Activated naive CD8-positive, alpha-beta T cell treated with anti-CD3 and anti-CD28 coated beads for 36 hours (primary cell): ENCODE data around the gene PLEKHM1. TPM values are rescaled to one million over a fixed set of nuclear protein-coding genes. Genes with fewer than 3 reads are reported as not detected.

Experiments
- DNase-seq: peaks from one replicate; pipeline ENCODE4 v3.0.0; 2021
- H3K27ac Mint-ChIP-seq: one replicate; pipeline ENCODE4 v1.8.0; 2022; ENCODE audit warnings: mild to moderate bottlenecking, moderate library complexity, mixed read lengths
- H3K27me3 Mint-ChIP-seq: one replicate; pipeline ENCODE4 v1.8.0; 2022; ENCODE audit warnings: mild to moderate bottlenecking, mixed read lengths
- H3K36me3 Mint-ChIP-seq: one replicate; pipeline ENCODE4 v1.8.0; 2021; ENCODE audit warnings: mild to moderate bottlenecking, mixed read lengths
- H3K4me1 Mint-ChIP-seq: one replicate; pipeline ENCODE4 v1.8.0; 2021; ENCODE audit warnings: mixed read lengths
- H3K4me3 Mint-ChIP-seq: one replicate; pipeline ENCODE4 v1.8.0; 2022; ENCODE audit warnings: mild to moderate bottlenecking, moderate library complexity, mixed read lengths
- H3K9me3 Mint-ChIP-seq: one replicate; pipeline ENCODE4 v1.8.0; 2022; ENCODE audit warnings: mixed read lengths
- total RNA-seq, 2 experiments: library from RNA; stranded (reverse); gene quantifications; one replicate each; pipeline ENCODE4 v1.2.3, GENCODE V29; 2021

PLEKHM1 gene
- total RNA-seq, 2 experiments from 2014 or later, result 19.5 to 20.1 TPM

GRCh38 chr17:45438931-45439610 lies 51.5 kb downstream of the PLEKHM1 start:
- Mint-ChIP-seq H3K4me1 (peaks cover 16% of the 10 kb centered on the region), H3K4me3 (no peak overlapping the region), H3K36me3 (peaks cover 4% of the 10 kb centered on the region), H3K27me3 (no peaks in the 10 kb centered on the region), H3K27ac (no peak overlapping the region), H3K9me3 (no peaks in the 10 kb centered on the region)
- no peak for DNase-seq

DNA sequence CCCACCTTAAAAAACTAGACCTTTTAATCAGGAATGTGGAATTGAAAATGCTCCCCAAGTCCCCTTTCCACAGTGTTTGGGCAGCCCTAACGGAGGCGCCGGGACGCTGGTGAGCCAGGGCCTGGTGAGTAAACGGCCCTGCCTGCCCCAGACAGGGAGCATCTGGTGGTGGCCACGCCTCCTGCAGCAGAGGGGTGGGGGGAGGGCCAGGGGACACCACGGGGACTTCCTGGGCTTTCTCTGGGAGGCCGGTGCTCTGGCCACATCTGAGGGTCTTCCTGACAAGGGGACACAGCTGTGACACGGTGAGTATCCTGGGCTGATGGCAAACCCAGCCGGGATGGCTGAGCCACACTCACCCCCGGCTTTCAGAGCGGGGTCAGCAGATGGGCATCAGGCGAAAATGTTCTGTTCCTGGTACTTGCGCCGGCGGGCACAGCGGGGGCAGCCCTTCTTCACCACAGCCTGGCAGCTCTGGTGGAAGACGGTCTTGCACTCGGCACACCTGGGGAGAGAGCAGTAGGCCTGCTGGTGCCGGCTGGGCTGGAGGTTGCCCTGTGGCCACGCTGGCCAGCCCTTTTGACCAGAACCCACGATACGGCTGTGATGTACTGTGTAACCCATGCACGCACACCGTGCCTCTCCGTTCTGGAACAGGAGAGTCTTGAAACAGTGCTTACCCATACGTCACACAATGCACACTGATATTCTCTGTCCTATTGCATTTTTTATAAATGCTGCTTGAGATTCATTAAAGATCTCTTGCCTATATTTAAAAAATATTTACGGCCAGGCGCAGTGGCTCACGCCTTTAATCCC lies 52.8 kb downstream of the PLEKHM1 start:
- Mint-ChIP-seq H3K27me3 (no peaks in the 10 kb centered on the region), H3K4me3 (no peak overlapping the region), H3K36me3 (peaks cover 4% of the 10 kb centered on the region), H3K9me3 (no peaks in the 10 kb centered on the region), H3K4me1 (peaks cover 16% of the 10 kb centered on the region), H3K27ac (no peak overlapping the region)
- no peak for DNase-seq

- Mint-ChIP-seq H3K27ac (no peak overlapping the region), H3K4me3 (no peak overlapping the region), H3K27me3 (no peaks in the 10 kb centered on the region), H3K36me3 (peaks cover 4% of the 10 kb centered on the region), H3K9me3 (no peaks in the 10 kb centered on the region), H3K4me1 (peaks cover 16% of the 10 kb centered on the region)
- DNase-seq, result no peak
These were observed 53.7 kb downstream of the PLEKHM1 start for GRCh38 chr17:45436625-45437464.

- peaks cover 4% of the 10 kb centered on the region for H3K36me3 Mint-ChIP-seq
- no peak overlapping the region for H3K27ac Mint-ChIP-seq
- H3K4me3 Mint-ChIP-seq, result no peak overlapping the region
- peaks cover 11% of the 10 kb centered on the region for H3K4me1 Mint-ChIP-seq
- no peaks in the 10 kb centered on the region for H3K27me3 Mint-ChIP-seq
- H3K9me3 Mint-ChIP-seq, result no peaks in the 10 kb centered on the region
- no peak for DNase-seq
These were observed 54.4 kb downstream of the PLEKHM1 start for GRCh38 chr17:45436161-45436560.

DNA sequence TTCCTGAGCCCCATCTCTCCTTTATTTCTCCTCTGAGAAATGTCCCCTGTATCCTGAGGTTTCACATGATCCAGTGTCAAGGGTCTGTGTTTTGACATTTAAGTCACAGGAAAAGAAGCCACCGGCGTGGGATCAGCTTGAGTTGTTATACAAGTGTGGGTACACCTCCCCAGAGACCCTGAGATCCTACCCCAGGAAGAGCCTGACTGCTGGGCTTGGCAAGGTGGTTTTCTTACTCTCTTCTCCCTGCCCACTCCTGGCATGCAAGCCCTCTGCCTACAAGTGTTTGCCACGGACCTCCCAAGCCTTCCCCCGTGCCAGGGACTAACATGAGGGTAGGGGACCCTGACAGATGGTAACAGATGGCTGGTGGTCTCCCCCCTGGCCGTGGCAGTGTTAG lies 55.0 kb downstream of the PLEKHM1 start:
- peaks cover 4% of the 10 kb centered on the region for H3K36me3 Mint-ChIP-seq

GRCh38 chr17:45433159-45433535 lies 57.4 kb downstream of the PLEKHM1 start:
- H3K36me3 Mint-ChIP-seq, result peaks cover 2% of the 10 kb centered on the region
- peak overlapping the region; percentile 37 for H3K4me3 Mint-ChIP-seq
- H3K27ac Mint-ChIP-seq, result no peak overlapping the region
- H3K9me3 Mint-ChIP-seq, result no peaks in the 10 kb centered on the region
- peaks cover 6% of the 10 kb centered on the region for H3K27me3 Mint-ChIP-seq
- no peak for DNase-seq
- peaks cover 19% of the 10 kb centered on the region for H3K4me1 Mint-ChIP-seq

More for the DNA sequence above, 55.0 kb downstream of the PLEKHM1 start:
- Mint-ChIP-seq H3K4me1 (peaks cover 11% of the 10 kb centered on the region), H3K27ac (peak overlapping the region; percentile 60), H3K27me3 (no peaks in the 10 kb centered on the region), H3K9me3 (no peaks in the 10 kb centered on the region), H3K4me3 (no peak overlapping the region)
- no peak for DNase-seq

DNA sequence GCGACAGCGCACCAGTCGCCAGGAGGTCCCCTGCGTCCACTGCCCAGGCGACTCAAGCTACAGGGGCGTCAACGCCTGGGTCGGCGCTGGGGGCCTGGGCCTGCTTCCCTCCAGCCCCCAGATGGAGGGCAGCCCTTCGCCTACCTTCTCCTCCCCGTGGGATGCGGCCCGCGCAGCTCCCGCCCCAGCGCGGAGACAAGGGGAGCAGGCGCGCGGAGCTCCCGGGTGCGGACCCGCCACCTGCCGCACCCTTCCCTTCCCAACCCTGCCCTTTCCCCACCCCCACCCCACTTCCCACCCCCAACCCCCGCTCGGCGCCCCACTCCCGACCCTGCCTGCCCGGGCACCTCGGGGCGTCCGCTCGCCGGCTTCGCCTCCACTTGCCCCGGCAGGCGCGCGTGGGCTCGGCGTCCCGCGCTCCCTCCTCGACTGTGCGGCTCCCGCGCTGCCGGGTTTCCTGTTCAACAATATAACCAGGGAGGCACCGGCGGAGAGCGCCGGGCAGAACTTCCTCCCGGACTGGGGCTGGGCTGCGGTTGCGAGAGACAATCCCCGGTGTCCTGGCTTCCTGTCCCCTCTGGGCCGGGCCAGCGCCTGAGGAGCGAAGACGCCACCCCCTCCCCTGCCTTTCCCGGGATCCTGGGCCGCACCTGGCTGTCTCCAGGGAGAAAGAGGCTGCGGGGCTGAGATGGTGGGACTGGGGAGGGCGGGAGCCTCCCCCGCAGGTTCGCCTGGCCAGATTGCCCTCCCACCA lies 57.9 kb downstream of the PLEKHM1 start, which contains the start of gene ARHGAP27:
Gene ARHGAP27 (minus strand): TSS at position 466 of the 754 bp plus-strand sequence. CDS start 2,591 bp downstream, outside the sequence.
- peaks cover 22% of the 10 kb centered on the region for H3K4me1 Mint-ChIP-seq
- no peak within 1 kb of the TSS for H3K27ac Mint-ChIP-seq
- H3K4me3 Mint-ChIP-seq, result peak within 1 kb of the TSS; percentile 82
- H3K27me3 Mint-ChIP-seq, result peaks cover 6% of the 10 kb centered on the region
- H3K9me3 Mint-ChIP-seq, result no peaks in the 10 kb centered on the region
- peaks cover under 1% of the 10 kb centered on the region for H3K36me3 Mint-ChIP-seq
- DNase-seq, result no peak

GRCh38 chr17:45431531-45432404 lies 58.8 kb downstream of the PLEKHM1 start:
- Mint-ChIP-seq H3K36me3 (no peaks in the 10 kb centered on the region), H3K9me3 (no peaks in the 10 kb centered on the region), H3K27ac (no peak overlapping the region), H3K27me3 (peaks cover 6% of the 10 kb centered on the region), H3K4me1 (peaks cover 22% of the 10 kb centered on the region), H3K4me3 (peak overlapping the region; percentile 82)
- peak; percentile 87 for DNase-seq

GRCh38 chr17:45430738-45431530 lies 59.6 kb downstream of the PLEKHM1 start:
- peak; percentile 67 for DNase-seq
- Mint-ChIP-seq H3K4me3 (peak overlapping the region; percentile 82), H3K4me1 (peaks cover 22% of the 10 kb centered on the region), H3K9me3 (no peaks in the 10 kb centered on the region), H3K27me3 (peaks cover 6% of the 10 kb centered on the region), H3K36me3 (no peaks in the 10 kb centered on the region), H3K27ac (peak overlapping the region; percentile 67)

DNA sequence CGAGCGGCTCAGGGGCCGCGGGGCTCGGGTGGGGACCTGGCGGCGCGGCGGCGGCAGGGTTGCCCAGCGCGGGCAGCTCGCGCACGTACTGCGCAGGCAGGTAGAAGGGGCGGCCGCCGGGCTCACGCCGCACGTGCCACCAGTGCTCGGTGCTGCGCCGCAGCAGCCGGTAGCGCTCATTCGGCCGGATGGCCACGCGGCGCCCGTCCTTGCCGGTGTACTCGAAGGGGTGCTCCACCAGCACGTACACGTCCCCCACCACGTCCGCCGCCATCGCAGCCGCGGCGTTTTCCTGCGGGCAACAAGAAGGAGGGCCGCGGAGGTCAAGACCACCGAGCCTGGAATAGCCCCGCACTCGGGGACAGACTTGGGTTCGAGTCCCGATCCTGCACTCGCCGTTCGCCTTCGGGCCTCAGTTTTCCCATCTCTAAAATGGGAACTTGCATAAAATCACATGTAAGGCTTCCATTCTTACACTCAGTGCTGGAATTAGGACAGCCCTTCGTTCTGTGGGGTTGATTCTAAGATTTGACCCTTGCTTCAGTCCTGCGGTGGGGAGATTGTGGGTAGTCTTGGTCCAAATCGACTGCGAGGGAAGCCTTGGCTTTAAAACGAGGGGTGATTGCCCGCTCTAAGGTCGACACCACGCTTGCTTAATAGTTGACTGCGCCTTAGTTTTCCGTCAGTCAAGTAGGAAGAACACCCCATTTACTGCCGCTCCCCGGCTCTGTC lies 60.3 kb downstream of the PLEKHM1 start:
- Mint-ChIP-seq H3K4me1 (peaks cover 22% of the 10 kb centered on the region), H3K27ac (peak overlapping the region; percentile 67), H3K4me3 (peak overlapping the region; percentile 82), H3K9me3 (no peaks in the 10 kb centered on the region), H3K36me3 (no peaks in the 10 kb centered on the region), H3K27me3 (peaks cover 6% of the 10 kb centered on the region)
- no peak for DNase-seq

GRCh38 chr17:45429339-45430005 lies 61.0 kb downstream of the PLEKHM1 start:
- H3K27ac Mint-ChIP-seq, result no peak overlapping the region

GRCh38 chr17:45428931-45429338 lies 61.6 kb downstream of the PLEKHM1 start:
- H3K9me3 Mint-ChIP-seq, result no peaks in the 10 kb centered on the region
- no peak overlapping the region for H3K27ac Mint-ChIP-seq
- no peaks in the 10 kb centered on the region for H3K36me3 Mint-ChIP-seq
- H3K4me3 Mint-ChIP-seq, result peak overlapping the region; percentile 11
- peaks cover 22% of the 10 kb centered on the region for H3K4me1 Mint-ChIP-seq
- H3K27me3 Mint-ChIP-seq, result peaks cover 6% of the 10 kb centered on the region
- no peak for DNase-seq

More at GRCh38 chr17:45429339-45430005, 61.0 kb downstream of the PLEKHM1 start:
- no peak overlapping the region for H3K4me3 Mint-ChIP-seq
- H3K4me1 Mint-ChIP-seq, result peaks cover 22% of the 10 kb centered on the region
- H3K36me3 Mint-ChIP-seq, result no peaks in the 10 kb centered on the region
- H3K27me3 Mint-ChIP-seq, result peaks cover 6% of the 10 kb centered on the region
- H3K9me3 Mint-ChIP-seq, result no peaks in the 10 kb centered on the region
- no peak for DNase-seq
